Body of pancreas (tissue), 4 donors: ENCODE data around the gene RNF130. TPM values are rescaled to one million over a fixed set of nuclear protein-coding genes. Genes with fewer than 3 reads are reported as not detected.
"Not testable (repeated sequence)": the region's sequence is repeated elsewhere in the genome, so short reads cannot be mapped to it uniquely, and the experiment has no call there.

ENCODE experiments used
- ATAC-seq: fragments of 150-250 bp; one replicate; pipeline ENCODE4 v1.9.1; 2016
- DNase-seq, 4 donors: peaks; one replicate each; pipeline ENCODE4 v3.0.0-alpha.2; 2019
- H3K27ac ChIP-seq, 4 donors: fragments of 200-600 bp; sonication (generic); 1 replicate in 3 of 4; 2 replicates in 1 of 4; pipeline versions ENCODE4 v1.5.1 to v1.6.1; 2016 to 2019; ENCODE audit warnings: mild to moderate bottlenecking in 1 of 4, mixed read lengths in 1 of 4, moderate library complexity in 1 of 4
- H3K27me3 ChIP-seq, 2 donors: fragments of 200-600 bp; sonication (generic); one replicate each; pipeline ENCODE4 v1.6.0; 2016; ENCODE audit warnings: mild to moderate bottlenecking in 1 of 2
- H3K36me3 ChIP-seq, 2 donors: fragments of 200-600 bp; sonication (generic); replicated peaks in 1 of 2; 2 replicates each; pipeline ENCODE4 v1.5.1; 2016; ENCODE audit warnings: low read depth in 2 of 2; ENCODE audit not compliant: insufficient read depth in 1 of 2
- H3K4me1 ChIP-seq: fragments of 200-600 bp; sonication (generic); one replicate; pipeline ENCODE4 v1.6.0; 2016
- H3K4me3 ChIP-seq, 2 donors: fragments of 200-600 bp; sonication (generic); 1 replicate in 1 of 2; 2 replicates in 1 of 2; pipeline ENCODE4 v1.5.1; 2016 to 2019
- H3K9me3 ChIP-seq, 3 donors: fragments of 200-600 bp; sonication (generic); 1 replicate in 2 of 3; 2 replicates in 1 of 3; pipeline ENCODE4 v1.5.1; 2016
- POLR2A ChIP-seq, 3 donors: fragments of 450-650 bp; IDR thresholded peaks; one replicate each; pipeline ENCODE4 v1.6.1; 2016; ENCODE audit warnings: antibody characterized with exemption in 3 of 3, mild to moderate bottlenecking in 2 of 3
- WGBS, 2 donors: methylation state at CpG; one replicate each; pipeline ENCODE4 v1.1.5; 2017; 5-methylcytosine and 5-hydroxymethylcytosine counted together
- intact Hi-C: fragments of 100-400 bp; cut with DNase I; formaldehyde crosslinking; loops from one replicate; pipeline ENCODE4 v1.15.1; 2023
- total RNA-seq, 2 donors: library from RNA; depleted of rRNA; stranded (reverse); fragments of >200 nt; gene quantifications; one replicate each; pipeline ENCODE4 v1.1.0, GENCODE V29; 2016
- TF ChIP-seq, protein P1 (sequence below), 7 experiments: fragments of 450-650 bp in 4 of 7; fragments of 200-600 bp in 3 of 7; sonication (generic) in 3 of 7; IDR thresholded peaks; one replicate each; pipeline ENCODE4 v1.5.1; 2016 to 2019; ENCODE audit warnings: antibody characterized with exemption in 7 of 7

The RNF130 gene
- total RNA-seq, 2 donors from 2014 or later = 32.3 to 58.9 TPM

- intact Hi-C loops = no loop called here
- TF ChIP-seq POLR2A (IDR thresholded peaks at IDR 0.05) = no peak
- TF ChIP-seq, protein P1, sequence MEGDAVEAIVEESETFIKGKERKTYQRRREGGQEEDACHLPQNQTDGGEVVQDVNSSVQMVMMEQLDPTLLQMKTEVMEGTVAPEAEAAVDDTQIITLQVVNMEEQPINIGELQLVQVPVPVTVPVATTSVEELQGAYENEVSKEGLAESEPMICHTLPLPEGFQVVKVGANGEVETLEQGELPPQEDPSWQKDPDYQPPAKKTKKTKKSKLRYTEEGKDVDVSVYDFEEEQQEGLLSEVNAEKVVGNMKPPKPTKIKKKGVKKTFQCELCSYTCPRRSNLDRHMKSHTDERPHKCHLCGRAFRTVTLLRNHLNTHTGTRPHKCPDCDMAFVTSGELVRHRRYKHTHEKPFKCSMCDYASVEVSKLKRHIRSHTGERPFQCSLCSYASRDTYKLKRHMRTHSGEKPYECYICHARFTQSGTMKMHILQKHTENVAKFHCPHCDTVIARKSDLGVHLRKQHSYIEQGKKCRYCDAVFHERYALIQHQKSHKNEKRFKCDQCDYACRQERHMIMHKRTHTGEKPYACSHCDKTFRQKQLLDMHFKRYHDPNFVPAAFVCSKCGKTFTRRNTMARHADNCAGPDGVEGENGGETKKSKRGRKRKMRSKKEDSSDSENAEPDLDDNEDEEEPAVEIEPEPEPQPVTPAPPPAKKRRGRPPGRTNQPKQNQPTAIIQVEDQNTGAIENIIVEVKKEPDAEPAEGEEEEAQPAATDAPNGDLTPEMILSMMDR (IDR thresholded peaks at IDR 0.05) = no peak
- Histone ChIP-seq H3K27ac (no peak overlapping the region), H3K4me3 (no peak overlapping the region), H3K4me1 (peaks cover 13% of the 10 kb centered on the region), H3K27me3 (no peaks in the 10 kb centered on the region), H3K36me3 (no peaks in the 10 kb centered on the region), H3K9me3 (no peaks in the 10 kb centered on the region)
- DNase-seq (no peak), ATAC-seq (no peak)
- 93 to 94% methylated on average over 1 of the region's 1 CpG for WGBS, 2 donors
These were observed 73.1 kb downstream of the RNF130 start for GRCh38 chr5:179998485-179998884.

DNA sequence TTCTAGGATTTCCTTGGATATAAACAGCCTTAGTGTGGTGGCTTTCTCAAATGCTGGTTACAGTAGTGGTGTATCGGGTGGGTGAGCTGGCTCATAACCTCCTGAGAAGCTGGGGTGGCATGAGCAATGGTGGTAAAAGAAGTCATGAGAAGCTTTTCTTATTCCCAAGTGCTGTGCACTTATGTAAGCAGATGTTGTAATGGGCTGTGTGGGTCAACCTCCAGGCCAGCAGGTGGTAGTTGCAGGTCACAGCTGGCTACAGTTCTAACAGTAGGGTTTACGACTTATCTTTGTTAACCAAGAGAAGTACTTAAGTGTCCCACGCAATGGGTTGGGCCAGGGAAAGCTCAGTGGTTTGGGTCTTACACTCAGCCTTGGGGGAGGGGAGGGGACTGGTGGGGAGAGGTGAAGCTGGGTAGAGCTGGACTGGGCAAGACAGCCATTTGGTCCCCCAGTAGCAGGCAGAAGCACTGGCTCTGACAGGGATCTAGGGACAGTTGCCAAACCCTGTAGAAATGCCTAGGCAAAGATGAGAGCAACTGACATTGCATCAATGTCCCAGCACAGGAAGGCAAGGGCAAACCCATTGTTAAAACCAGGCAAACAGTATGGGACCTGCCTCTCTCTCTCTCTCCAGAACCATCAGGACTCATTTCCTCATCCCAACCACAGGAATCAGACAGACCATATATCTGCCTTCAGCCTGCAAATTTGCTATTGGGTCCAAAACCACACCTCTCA, 76.8 kb downstream of the RNF130 start:
- DNase-seq = no peak
- intact Hi-C loops = no loop called here
- TF ChIP-seq, protein P1 (IDR thresholded peaks at IDR 0.05) = no peak
- no peak for TF ChIP-seq POLR2A (IDR thresholded peaks at IDR 0.05)
- no peaks in the 10 kb centered on the region for H3K4me1 ChIP-seq
- H3K36me3 ChIP-seq = no peaks in the 10 kb centered on the region
- no peak for ATAC-seq
- H3K27ac ChIP-seq = no peak overlapping the region
- H3K27me3 ChIP-seq = no peaks in the 10 kb centered on the region
- H3K9me3 ChIP-seq = no peaks in the 10 kb centered on the region
- no peak overlapping the region for H3K4me3 ChIP-seq
- WGBS, 2 donors = 94 to 100% methylated on average over 3 of the region's 3 CpGs

GRCh38 chr5:179992855-179993254, 78.7 kb downstream of the RNF130 start:
- H3K4me1 ChIP-seq, H3K27me3 ChIP-seq, ATAC-seq, DNase-seq, H3K9me3 ChIP-seq, intact Hi-C loops, H3K27ac ChIP-seq, H3K36me3 ChIP-seq, H3K4me3 ChIP-seq: not testable (repeated sequence)
- 93 to 97% methylated on average over 4 of the region's 4 CpGs for WGBS, 2 donors

DNA sequence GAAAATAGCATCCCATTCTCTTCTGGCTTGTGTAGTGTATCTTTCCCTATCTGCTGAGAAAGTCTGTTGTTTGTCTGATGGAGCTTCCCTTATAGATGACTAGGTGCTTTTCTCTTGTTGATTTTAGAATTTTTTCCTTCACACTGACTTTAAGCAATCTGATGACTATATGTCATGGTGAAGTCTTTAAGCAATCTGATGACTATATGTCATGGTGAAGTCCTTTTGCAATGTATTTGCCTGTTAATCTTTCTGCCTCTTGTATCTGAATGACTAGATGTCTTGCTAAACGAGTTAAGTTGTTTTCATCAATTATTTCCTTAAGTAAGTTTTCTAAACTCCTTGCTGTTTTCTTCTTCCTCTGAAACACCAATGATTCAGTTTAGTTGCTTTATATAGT, 80.5 kb downstream of the RNF130 start:
- ATAC-seq = no peak
- Histone ChIP-seq H3K4me3 (no peak overlapping the region), H3K4me1 (no peaks in the 10 kb centered on the region), H3K27me3 (no peaks in the 10 kb centered on the region), H3K27ac (no peak overlapping the region), H3K9me3 (no peaks in the 10 kb centered on the region), H3K36me3 (no peaks in the 10 kb centered on the region)
- no peak for TF ChIP-seq POLR2A (IDR thresholded peaks at IDR 0.05)
- TF ChIP-seq, protein P1 (IDR thresholded peaks at IDR 0.05) = no peak
- no peak for DNase-seq
- intact Hi-C loops = no loop called here
- WGBS, 2 donors = 95 to 100% methylated on average over 1 of the region's 1 CpG

DNA sequence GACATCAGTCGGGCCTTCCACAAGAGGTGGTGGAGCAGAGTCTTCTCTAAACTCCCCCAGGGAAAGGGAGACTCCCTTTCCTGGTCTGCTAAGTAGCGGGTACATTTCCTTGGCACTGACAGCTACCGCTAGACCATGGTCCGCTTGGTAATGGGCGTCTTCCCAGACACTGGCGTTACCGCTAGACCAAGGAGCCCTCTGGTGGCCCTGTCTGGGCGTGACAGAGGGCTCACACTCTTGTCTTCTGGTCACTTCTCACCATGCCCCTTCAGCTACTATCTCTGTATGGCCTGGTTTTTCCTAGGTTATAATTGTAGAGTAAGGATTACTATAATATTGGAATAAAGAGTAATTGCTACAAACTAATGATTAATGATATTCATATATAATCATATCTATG, 81.0 kb downstream of the RNF130 start:
- H3K4me3 ChIP-seq, intact Hi-C loops, H3K27me3 ChIP-seq, H3K9me3 ChIP-seq, H3K27ac ChIP-seq, H3K4me1 ChIP-seq, ATAC-seq, DNase-seq, H3K36me3 ChIP-seq: not testable (repeated sequence)
- 98% methylated on average over 8 of the region's 8 CpGs for WGBS, 2 donors

DNA sequence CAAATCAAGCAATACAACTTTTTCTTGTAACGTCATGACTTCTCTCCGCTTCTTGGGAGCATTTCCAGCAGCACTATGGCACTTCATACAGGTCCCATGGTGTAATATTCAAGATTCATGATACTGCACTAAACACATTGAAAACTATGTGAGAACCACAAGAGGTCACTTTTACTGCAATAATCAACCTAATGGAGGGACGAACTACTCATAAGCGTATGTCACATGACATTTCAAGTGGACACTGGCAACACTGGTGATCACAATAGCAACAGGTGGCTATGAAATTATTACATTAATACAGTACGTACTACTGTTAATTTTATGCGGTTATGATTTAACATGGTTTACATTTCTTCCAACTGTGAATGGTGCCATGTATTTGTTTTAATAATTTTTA, 85.2 kb downstream of the RNF130 start:
- ATAC-seq (peak; percentile 96), DNase-seq (peak in 3 of 4 donors; percentile 31 to 57 (median 50))
- H3K27me3 ChIP-seq = no peaks in the 10 kb centered on the region
- no peaks in the 10 kb centered on the region for H3K9me3 ChIP-seq
- TF ChIP-seq, protein P1 (IDR thresholded peaks at IDR 0.05) = peak in 5 of 7 experiments; percentile 21 to 79 (median 63)
- TF ChIP-seq POLR2A (IDR thresholded peaks at IDR 0.05) = no peak
- no peak overlapping the region for H3K4me3 ChIP-seq
- H3K27ac ChIP-seq = no peak overlapping the region
- intact Hi-C loops = no loop called here
- H3K36me3 ChIP-seq = no peaks in the 10 kb centered on the region
- H3K4me1 ChIP-seq = no peaks in the 10 kb centered on the region
- WGBS, 2 donors = 29 to 31% methylated on average over 6 of the region's 6 CpGs
